T-helper 2 cell treated with Interferon-gamma antibody and Interleukin-4, amounts not matched to agents 5 μg/mL and 100 μg/mL, for 36 hours (primary cell): Measurements from ENCODE around the gene IFNL2.
A peak's percentile ranks its signal among the peaks of the same experiment; 100 is the strongest.
"Not testable (repeated sequence)": the region's sequence is repeated elsewhere in the genome, so short reads cannot be mapped to it uniquely, and the experiment has no call there.

Experiments used
- DNase-seq: peaks from one replicate; pipeline ENCODE4 v3.0.0; 2021; ENCODE audit warnings: low spot score
- H3K27ac Mint-ChIP-seq: one replicate; pipeline ENCODE4 v1.8.0; 2021; ENCODE audit warnings: mild to moderate bottlenecking, mixed read lengths
- H3K27me3 Mint-ChIP-seq: one replicate; pipeline ENCODE4 v1.8.0; 2021; ENCODE audit warnings: low read depth, mixed read lengths
- H3K36me3 Mint-ChIP-seq: one replicate; pipeline ENCODE4 v1.8.0; 2021; ENCODE audit warnings: low read depth, mixed read lengths
- H3K4me1 Mint-ChIP-seq: one replicate; pipeline ENCODE4 v1.8.0; 2021; ENCODE audit warnings: low read depth, mixed read lengths
- H3K4me3 Mint-ChIP-seq: one replicate; pipeline ENCODE4 v1.8.0; 2022; ENCODE audit warnings: mild to moderate bottlenecking, moderate library complexity, mixed read lengths
- H3K9me3 Mint-ChIP-seq: one replicate; pipeline ENCODE4 v1.8.0; 2021; ENCODE audit warnings: mixed read lengths

Gene IFNL2

DNA sequence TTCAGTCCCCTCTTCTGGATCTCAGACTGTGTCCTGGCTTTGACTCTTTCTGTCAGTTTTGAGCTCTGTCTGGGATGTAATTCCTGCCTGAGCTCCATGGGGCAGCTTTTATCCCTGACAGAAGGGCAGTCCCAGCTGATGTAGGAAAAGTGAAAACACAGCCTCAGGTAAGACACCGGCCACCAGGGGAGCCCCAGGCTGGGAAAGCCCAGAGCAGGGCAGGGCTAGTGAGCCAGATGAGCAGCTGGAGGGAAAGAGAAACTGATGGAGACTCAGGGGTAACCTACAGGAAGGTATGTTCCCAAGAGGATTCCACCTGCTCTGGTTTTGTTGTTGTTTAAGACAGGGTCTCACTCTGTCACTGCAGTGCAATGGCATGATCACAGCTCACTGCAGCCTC lies 23.0 kb upstream of the IFNL2 start:
- not testable (repeated sequence) for DNase-seq, H3K4me3 Mint-ChIP-seq, H3K27ac Mint-ChIP-seq, H3K9me3 Mint-ChIP-seq, H3K4me1 Mint-ChIP-seq, H3K36me3 Mint-ChIP-seq
- peaks cover 14% of the 10 kb centered on the region for H3K27me3 Mint-ChIP-seq

GRCh38 chr19:39246951-39247669 lies 21.1 kb upstream of the IFNL2 start:
- H3K36me3 Mint-ChIP-seq: no peaks in the 10 kb centered on the region
- no peak for DNase-seq
- peaks cover 3% of the 10 kb centered on the region for H3K4me1 Mint-ChIP-seq
- H3K4me3 Mint-ChIP-seq: no peak overlapping the region
- peaks cover 20% of the 10 kb centered on the region for H3K27me3 Mint-ChIP-seq
- no peaks in the 10 kb centered on the region for H3K9me3 Mint-ChIP-seq
- H3K27ac Mint-ChIP-seq: no peak overlapping the region

DNA sequence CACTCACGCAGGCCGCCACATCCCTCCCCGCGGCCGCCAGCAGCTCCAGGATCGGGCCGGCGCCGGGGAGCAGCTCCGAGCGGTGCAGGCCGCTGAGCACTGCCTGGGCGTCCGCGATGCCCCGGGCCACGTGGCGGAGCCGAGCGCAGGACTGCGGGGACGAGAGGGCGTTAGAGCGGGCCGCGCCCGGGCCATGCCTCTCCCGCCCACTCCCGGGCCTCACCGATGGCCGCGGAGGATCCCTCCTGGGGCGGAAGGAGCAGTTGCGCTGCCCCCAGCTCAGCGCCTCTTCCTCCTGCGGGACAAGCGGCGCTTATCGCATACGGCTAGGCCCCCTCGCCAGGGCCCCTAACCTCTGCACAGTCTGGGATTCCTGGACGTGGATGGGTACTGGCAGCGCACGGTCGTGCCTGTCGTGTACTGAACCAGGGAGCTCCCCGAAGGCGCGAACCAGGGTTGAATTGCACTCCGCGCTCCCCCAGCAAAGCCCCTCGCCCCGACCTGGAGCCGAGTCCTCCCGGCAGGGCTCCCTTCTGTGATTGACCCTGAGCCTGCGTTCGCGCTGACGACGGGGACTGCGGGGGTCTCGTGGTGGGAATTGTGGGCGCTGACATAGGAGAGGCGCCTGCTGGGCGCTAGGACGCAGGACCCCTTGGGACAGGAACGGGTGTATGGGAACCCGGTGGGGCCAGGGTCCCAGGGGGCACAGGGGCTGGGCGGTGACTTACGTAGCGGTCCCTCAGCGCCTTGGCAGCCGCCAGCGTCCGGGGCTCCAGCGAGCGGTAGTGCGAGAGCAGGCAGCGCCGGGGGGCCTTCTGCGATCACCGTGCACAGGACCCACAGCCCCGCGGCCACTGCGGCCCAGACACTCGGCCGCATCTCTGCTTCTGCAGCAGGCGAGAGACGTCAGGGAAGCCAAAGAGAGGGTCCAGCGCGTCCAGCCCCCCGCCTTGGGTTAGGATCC lies 20.2 kb upstream of the IFNL2 start:
- H3K4me3 Mint-ChIP-seq: no peak overlapping the region
- DNase-seq: peak; percentile 6
- no peaks in the 10 kb centered on the region for H3K9me3 Mint-ChIP-seq
- H3K4me1 Mint-ChIP-seq: peaks cover 3% of the 10 kb centered on the region
- peaks cover 20% of the 10 kb centered on the region for H3K27me3 Mint-ChIP-seq
- H3K27ac Mint-ChIP-seq: no peak overlapping the region
- H3K36me3 Mint-ChIP-seq: no peaks in the 10 kb centered on the region

DNA sequence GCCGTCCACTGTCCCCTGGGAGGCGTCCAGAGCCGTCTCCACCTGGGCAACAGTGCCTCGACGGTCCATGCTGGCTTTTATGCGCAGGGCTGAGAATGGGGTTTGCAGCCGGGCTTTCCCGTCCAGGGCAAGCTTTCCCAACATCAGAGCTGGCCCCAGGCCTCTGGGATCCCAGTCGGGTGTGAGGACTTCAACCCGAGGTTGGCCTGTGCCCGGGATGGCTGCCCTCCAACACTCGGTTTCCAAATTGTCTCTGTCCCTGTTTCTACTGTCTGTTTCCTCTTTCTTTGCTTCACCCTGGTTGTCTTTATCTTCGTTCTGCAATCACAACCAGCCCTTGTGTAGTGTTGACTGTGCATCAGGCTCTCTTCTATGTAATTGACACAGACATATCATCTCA lies 19.4 kb upstream of the IFNL2 start, which contains the start of gene IFNL4:
Gene IFNL4 (minus strand): TSS at position 51 of the 400 bp plus-strand sequence.
- H3K36me3 Mint-ChIP-seq: no peaks in the 10 kb centered on the region
- H3K4me3 Mint-ChIP-seq: no peak within 1 kb of the TSS
- H3K27me3 Mint-ChIP-seq: peaks cover 26% of the 10 kb centered on the region
- no peaks in the 10 kb centered on the region for H3K9me3 Mint-ChIP-seq
- no peak for DNase-seq
- peaks cover 3% of the 10 kb centered on the region for H3K4me1 Mint-ChIP-seq
- H3K27ac Mint-ChIP-seq: no peak within 1 kb of the TSS

GRCh38 chr19:39251081-39251480 lies 17.1 kb upstream of the IFNL2 start:
- no peaks in the 10 kb centered on the region for H3K9me3 Mint-ChIP-seq
- H3K27ac Mint-ChIP-seq: no peak overlapping the region
- H3K36me3 Mint-ChIP-seq: no peaks in the 10 kb centered on the region
- peaks cover 3% of the 10 kb centered on the region for H3K4me1 Mint-ChIP-seq
- no peak for DNase-seq
- H3K27me3 Mint-ChIP-seq: peaks cover 26% of the 10 kb centered on the region
- H3K4me3 Mint-ChIP-seq: no peak overlapping the region

DNA sequence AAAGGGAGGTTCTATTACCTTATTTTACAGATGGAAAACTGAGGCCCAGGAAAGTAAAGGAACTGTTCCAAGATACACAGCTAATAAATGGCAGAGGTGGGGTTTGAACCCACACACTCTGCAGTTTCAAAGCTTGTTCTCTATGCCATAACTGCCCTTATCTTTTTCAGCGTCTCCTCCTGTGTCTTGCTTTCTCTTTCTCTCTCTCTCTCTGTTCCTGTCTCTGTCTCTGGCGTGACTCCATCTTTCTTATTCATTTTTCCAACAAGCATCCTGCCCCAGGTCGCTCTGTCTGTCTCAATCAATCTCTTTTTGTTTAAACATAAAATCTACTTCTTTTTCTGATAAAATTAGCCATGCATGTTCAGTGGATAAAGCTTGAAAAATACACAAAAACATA lies 16.4 kb upstream of the IFNL2 start:
- DNase-seq: no peak
- H3K4me1 Mint-ChIP-seq: peaks cover 3% of the 10 kb centered on the region
- no peak overlapping the region for H3K27ac Mint-ChIP-seq
- no peaks in the 10 kb centered on the region for H3K36me3 Mint-ChIP-seq
- no peaks in the 10 kb centered on the region for H3K9me3 Mint-ChIP-seq
- H3K27me3 Mint-ChIP-seq: peaks cover 27% of the 10 kb centered on the region
- no peak overlapping the region for H3K4me3 Mint-ChIP-seq

GRCh38 chr19:39252458-39252857 lies 15.7 kb upstream of the IFNL2 start:
- H3K27me3 Mint-ChIP-seq: peaks cover 22% of the 10 kb centered on the region
- no peak overlapping the region for H3K27ac Mint-ChIP-seq
- H3K9me3 Mint-ChIP-seq: no peaks in the 10 kb centered on the region
- no peak for DNase-seq
- H3K4me3 Mint-ChIP-seq: no peak overlapping the region
- peaks cover 3% of the 10 kb centered on the region for H3K4me1 Mint-ChIP-seq
- H3K36me3 Mint-ChIP-seq: no peaks in the 10 kb centered on the region

DNA sequence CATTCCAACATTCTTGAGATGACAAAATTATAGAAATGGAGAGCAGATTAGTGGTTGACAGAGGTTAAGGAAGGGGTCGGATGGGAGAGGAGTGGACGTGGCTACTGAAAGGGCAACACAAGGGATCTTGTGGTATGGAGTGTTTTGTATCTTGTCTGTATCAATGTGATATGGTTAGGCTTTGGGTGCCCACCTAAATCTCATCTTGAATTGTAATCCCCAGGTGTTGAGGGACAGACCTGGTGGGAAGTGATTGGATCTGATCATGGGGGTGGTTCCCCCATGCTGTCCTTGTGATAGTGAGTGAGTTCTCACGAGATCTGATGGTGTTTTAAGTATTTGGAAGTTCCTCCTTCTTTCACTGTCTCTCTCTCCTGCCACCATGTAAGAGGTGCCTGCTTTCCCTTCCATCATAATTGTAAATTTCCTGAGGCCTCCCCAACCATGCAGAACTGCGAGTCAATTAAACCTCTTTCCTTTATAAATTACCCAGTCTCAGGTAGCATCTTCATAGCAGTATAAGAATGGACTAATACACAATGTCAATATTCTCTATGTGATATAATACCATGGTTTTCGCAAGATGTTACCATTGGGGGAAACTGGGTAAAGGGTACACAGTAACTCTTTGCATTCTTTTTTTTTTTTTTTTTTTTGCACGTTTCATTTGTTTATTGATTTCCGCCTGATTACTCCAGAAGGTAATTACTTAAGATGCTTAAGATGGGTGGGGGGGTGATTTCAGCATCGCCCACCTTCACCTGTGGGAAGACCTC lies 14.6 kb upstream of the IFNL2 start:
- H3K27ac Mint-ChIP-seq: no peak overlapping the region
- H3K36me3 Mint-ChIP-seq: no peaks in the 10 kb centered on the region
- H3K4me1 Mint-ChIP-seq: peaks cover 3% of the 10 kb centered on the region
- DNase-seq: no peak
- no peak overlapping the region for H3K4me3 Mint-ChIP-seq
- H3K27me3 Mint-ChIP-seq: peaks cover 22% of the 10 kb centered on the region
- no peaks in the 10 kb centered on the region for H3K9me3 Mint-ChIP-seq

- H3K36me3 Mint-ChIP-seq: no peaks in the 10 kb centered on the region
- H3K4me1 Mint-ChIP-seq: peaks cover 3% of the 10 kb centered on the region
- no peaks in the 10 kb centered on the region for H3K9me3 Mint-ChIP-seq
- H3K27me3 Mint-ChIP-seq: peaks cover 14% of the 10 kb centered on the region
- H3K4me3 Mint-ChIP-seq: no peak overlapping the region
- DNase-seq: no peak
- no peak overlapping the region for H3K27ac Mint-ChIP-seq
These were observed 13.5 kb upstream of the IFNL2 start for GRCh38 chr19:39254531-39255345.

GRCh38 chr19:39257227-39257626 lies 11.0 kb upstream of the IFNL2 start:
- DNase-seq: no peak
- Mint-ChIP-seq H3K36me3 (no peaks in the 10 kb centered on the region), H3K4me1 (no peaks in the 10 kb centered on the region), H3K4me3 (no peak overlapping the region), H3K27ac (no peak overlapping the region), H3K27me3 (peaks cover 17% of the 10 kb centered on the region), H3K9me3 (no peaks in the 10 kb centered on the region)

- Mint-ChIP-seq H3K4me3 (no peak overlapping the region), H3K36me3 (no peaks in the 10 kb centered on the region), H3K27me3 (peaks cover 39% of the 10 kb centered on the region), H3K9me3 (no peaks in the 10 kb centered on the region), H3K4me1 (peaks cover 3% of the 10 kb centered on the region), H3K27ac (no peak overlapping the region)
- DNase-seq: no peak
These were observed 6.5 kb upstream of the IFNL2 start for GRCh38 chr19:39261704-39262103.

DNA sequence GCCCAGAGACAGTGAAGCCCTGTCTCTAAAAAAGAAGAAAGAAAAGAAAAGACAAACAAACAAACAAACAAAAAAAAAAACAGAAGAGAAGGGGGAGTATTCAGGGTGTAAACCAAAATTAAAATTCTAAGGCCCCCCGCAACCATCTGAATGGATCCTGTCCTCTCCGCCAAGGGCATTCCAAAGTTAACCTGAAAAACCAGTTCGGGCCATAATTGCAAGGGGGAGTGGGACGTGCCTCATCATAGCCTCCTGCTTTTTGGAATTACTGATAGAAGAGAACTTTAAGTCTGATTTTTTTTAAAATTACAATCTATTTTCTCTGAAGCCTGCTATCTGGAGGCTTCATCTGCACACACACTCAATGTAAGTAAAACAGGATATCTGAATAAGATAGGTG lies 5.7 kb upstream of the IFNL2 start:
- no peak for DNase-seq
- peaks cover 3% of the 10 kb centered on the region for H3K4me1 Mint-ChIP-seq
- peaks cover 39% of the 10 kb centered on the region for H3K27me3 Mint-ChIP-seq
- no peaks in the 10 kb centered on the region for H3K36me3 Mint-ChIP-seq
- H3K4me3 Mint-ChIP-seq: no peak overlapping the region
- H3K9me3 Mint-ChIP-seq: no peaks in the 10 kb centered on the region
- no peak overlapping the region for H3K27ac Mint-ChIP-seq

DNA sequence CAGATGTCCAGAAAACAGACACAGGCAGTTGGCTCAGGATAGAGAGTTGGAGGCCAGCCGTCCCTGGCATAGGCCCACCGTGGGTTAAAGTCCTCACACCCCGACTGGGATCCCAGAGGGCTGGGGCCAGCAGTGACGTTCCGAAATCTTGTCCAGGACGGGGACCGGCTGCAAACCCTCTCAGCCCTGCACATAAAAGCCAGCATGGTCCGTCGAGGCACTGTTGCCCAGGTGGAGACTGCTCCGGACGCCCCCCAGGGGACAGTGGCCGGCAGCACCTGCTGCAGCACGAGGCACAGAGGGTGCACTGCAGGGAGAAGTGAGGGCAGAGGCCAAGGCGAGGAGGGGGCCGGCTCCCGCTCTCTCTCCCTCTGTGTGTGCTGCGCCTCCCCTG lies 4.3 kb upstream of the IFNL2 start:
- H3K4me1 Mint-ChIP-seq: peaks cover 3% of the 10 kb centered on the region
- H3K9me3 Mint-ChIP-seq: no peaks in the 10 kb centered on the region
- peaks cover 39% of the 10 kb centered on the region for H3K27me3 Mint-ChIP-seq
- H3K36me3 Mint-ChIP-seq: no peaks in the 10 kb centered on the region
- DNase-seq: no peak
- no peak overlapping the region for H3K27ac Mint-ChIP-seq
- H3K4me3 Mint-ChIP-seq: no peak overlapping the region
